H1 (cell line): Measurements from ENCODE around the gene PRSS16. TPM values are rescaled to one million over a fixed set of nuclear protein-coding genes. Genes with fewer than 3 reads are reported as not detected.

Source experiments
- CTCF ChIA-PET: fragments of 300-600 bp; sonication (Branson Sonifier 250); formaldehyde crosslinking; loops from one replicate; lab custom pipeline; 2021; ENCODE audit not compliant: partially characterized antibody; lab: Charles Lee
- POLR2A ChIA-PET: fragments of 300-600 bp; sonication (Branson Sonifier 250); formaldehyde crosslinking; loops from one replicate; lab custom pipeline; 2021; ENCODE audit warnings: inconsistent platforms; ENCODE audit not compliant: partially characterized antibody; lab: Charles Lee
- DNase-seq, 2 experiments: peaks; one replicate each; pipeline versions ENCODE4 v3.0.0 to v3.0.0-alpha.2; 2010 to 2022; ENCODE audit warnings: low spot score in 2 of 2, low read depth in 1 of 2, mixed read lengths in 1 of 2
- FAIRE-seq: peaks from 2 replicates; lab custom pipeline; 2011; peaks lifted over from hg19 to GRCh38; lab: Jason Lieb, UNC
- H2AFZ ChIP-seq: 2 replicates; pipeline ENCODE4 v1.8.1; 2012; ENCODE audit warnings: low read length, inconsistent platforms
- H2AK5ac ChIP-seq: 2 replicates; pipeline ENCODE4 v1.6.1; 2013; ENCODE audit warnings: low read depth, low read length
- H2BK120ac ChIP-seq: replicated peaks from 2 replicates; pipeline ENCODE3; 2013; ENCODE audit warnings: low read depth, low read length, inconsistent platforms
- H2BK12ac ChIP-seq: 2 replicates; pipeline ENCODE4 v1.6.1; 2013; ENCODE audit warnings: low read depth, low read length
- H2BK15ac ChIP-seq: 2 replicates; pipeline ENCODE4 v1.6.1; 2013; ENCODE audit warnings: low read length
- H2BK20ac ChIP-seq: 2 replicates; pipeline ENCODE4 v1.6.1; 2013; ENCODE audit warnings: low read length
- H2BK5ac ChIP-seq: 2 replicates; pipeline ENCODE4 v1.6.1; 2013; ENCODE audit warnings: low read depth, low read length
- H3K14ac ChIP-seq: 2 replicates; pipeline ENCODE4 v1.6.1; 2013; ENCODE audit warnings: inconsistent platforms; ENCODE audit not compliant: insufficient read length
- H3K18ac ChIP-seq: 2 replicates; pipeline ENCODE4 v1.6.1; 2013; ENCODE audit warnings: low read length; ENCODE audit errors: extremely low read depth
- H3K23ac ChIP-seq: 2 replicates; pipeline ENCODE4 v1.6.1; 2013; ENCODE audit warnings: inconsistent platforms; ENCODE audit not compliant: insufficient read length
- H3K23me2 ChIP-seq: 2 replicates; pipeline ENCODE4 v1.6.1; 2013; ENCODE audit warnings: low read depth, low read length
- H3K27ac ChIP-seq: 2 replicates; pipeline ENCODE4 v1.6.1; 2011; ENCODE audit warnings: low read depth, low read length, inconsistent platforms
- H3K27me3 ChIP-seq, 4 experiments: replicated peaks in 1 of 4; 1 replicate in 1 of 4; 2 replicates in 3 of 4; pipeline versions ENCODE4 v1.6.1 to v1.8.1; 2011 to 2013; ENCODE audit warnings: low read length in 3 of 4, mild to moderate bottlenecking in 3 of 4, inconsistent platforms in 2 of 4, mixed read lengths in 2 of 4, moderate library complexity in 1 of 4; ENCODE audit not compliant: control insufficient read depth in 3 of 4, insufficient read depth in 3 of 4; ENCODE audit errors: extremely low read depth in 1 of 4
- H3K36me3 ChIP-seq, 4 experiments: 2 replicates each; pipeline versions ENCODE4 v1.6.1 to v1.8.1; 2011 to 2013; ENCODE audit warnings: mild to moderate bottlenecking in 4 of 4, low read length in 3 of 4, moderate library complexity in 2 of 4, control low read depth in 1 of 4, inconsistent platforms in 1 of 4; ENCODE audit not compliant: insufficient read depth in 4 of 4, control insufficient read depth in 2 of 4
- H3K4ac ChIP-seq: replicated peaks from 2 replicates; pipeline ENCODE3; 2013; ENCODE audit warnings: low read length, low read depth, mixed read lengths, inconsistent platforms; ENCODE audit not compliant: insufficient read length
- H3K4me1 ChIP-seq, 4 experiments: replicated peaks in 1 of 4; 1 replicate in 1 of 4; 2 replicates in 3 of 4; pipeline versions ENCODE4 v1.6.1 to v1.8.1; 2011 to 2013; ENCODE audit warnings: low read length in 3 of 4, inconsistent platforms in 2 of 4, mixed read lengths in 1 of 4; ENCODE audit not compliant: insufficient read depth in 4 of 4, control insufficient read depth in 3 of 4
- H3K4me2 ChIP-seq, 2 experiments: 2 replicates each; pipeline versions ENCODE4 v1.6.1 to v1.8.1; 2011 to 2013; ENCODE audit warnings: low read depth in 2 of 2, low read length in 2 of 2, control low read depth in 1 of 2, inconsistent platforms in 1 of 2, mild to moderate bottlenecking in 1 of 2; ENCODE audit not compliant: insufficient read depth in 1 of 2
- H3K4me3 ChIP-seq, 4 experiments: fragments of 200-600, 300-600 bp in 1 of 4; sonication (generic), shearing (Covaris generic), sonication (Bioruptor Twin) in 1 of 4; 2 replicates each; pipeline versions ENCODE4 v1.5.1 to v1.8.1; 2011 to 2016; ENCODE audit warnings: low read length in 4 of 4, low read depth in 3 of 4, control low read depth in 2 of 4, inconsistent platforms in 2 of 4, mild to moderate bottlenecking in 2 of 4, mixed read lengths in 1 of 4, moderate library complexity in 1 of 4; ENCODE audit not compliant: insufficient read depth in 2 of 4; ENCODE audit errors: extremely low read depth in 1 of 4
- H3K56ac ChIP-seq: replicated peaks from 2 replicates; pipeline ENCODE3; 2013; ENCODE audit warnings: low read depth, mild to moderate bottlenecking, mixed read lengths, low read length, inconsistent platforms; ENCODE audit not compliant: insufficient read length
- H3K79me1 ChIP-seq: 2 replicates; pipeline ENCODE4 v1.6.1; 2013; ENCODE audit warnings: low read depth, low read length, control low read depth
- H3K79me2 ChIP-seq, 2 experiments: 2 replicates each; pipeline versions ENCODE4 v1.6.1 to v1.8.1; 2012 to 2013; ENCODE audit warnings: low read length in 2 of 2, mild to moderate bottlenecking in 2 of 2, inconsistent platforms in 1 of 2; ENCODE audit not compliant: insufficient read depth in 2 of 2, control insufficient read depth in 1 of 2
- H3K9ac ChIP-seq, 4 experiments: replicated peaks in 1 of 4; 1 replicate in 1 of 4; 2 replicates in 3 of 4; pipeline versions ENCODE4 v1.6.1 to v1.8.1; 2011 to 2013; ENCODE audit warnings: low read depth in 3 of 4, low read length in 3 of 4, control low read depth in 2 of 4, mild to moderate bottlenecking in 2 of 4, moderate library complexity in 2 of 4, inconsistent platforms in 1 of 4; ENCODE audit errors: extremely low read depth in 1 of 4
- H3K9me3 ChIP-seq, 2 experiments: 2 replicates each; pipeline versions ENCODE4 v1.6.1 to v1.8.1; 2012 to 2013; ENCODE audit warnings: mild to moderate bottlenecking in 2 of 2, moderate library complexity in 2 of 2, control low read depth in 1 of 2, inconsistent platforms in 1 of 2, low read depth in 1 of 2, low read length in 1 of 2, mixed read lengths in 1 of 2; ENCODE audit not compliant: insufficient read depth in 2 of 2
- H4K20me1 ChIP-seq, 2 experiments: replicated peaks in 1 of 2; 2 replicates each; pipeline versions ENCODE3 to v1.8.1; 2011 to 2013; ENCODE audit warnings: inconsistent platforms in 2 of 2, low read length in 2 of 2, mild to moderate bottlenecking in 1 of 2; ENCODE audit not compliant: insufficient read depth in 2 of 2, control insufficient read depth in 1 of 2
- H4K5ac ChIP-seq: 2 replicates; pipeline ENCODE4 v1.6.1; 2013; ENCODE audit warnings: low read length, low read depth, mixed read lengths, inconsistent platforms; ENCODE audit not compliant: insufficient read length
- H4K8ac ChIP-seq: 2 replicates; pipeline ENCODE4 v1.8.0; 2013; ENCODE audit warnings: mild to moderate bottlenecking, moderate library complexity, low read length, inconsistent platforms; ENCODE audit not compliant: insufficient read depth; ENCODE audit errors: extremely low read depth
- H4K91ac ChIP-seq: replicated peaks from 2 replicates; pipeline ENCODE3; 2013; ENCODE audit warnings: low read length, mixed read lengths, inconsistent platforms; ENCODE audit not compliant: insufficient read length
- ASH2L ChIP-seq: fragments of 200-600, 300-600 bp; sonication (generic); IDR thresholded peaks from one replicate; pipeline ENCODE4 v1.7.1; 2017; ENCODE audit warnings: low read length
- BACH1 ChIP-seq: IDR thresholded peaks from 2 replicates; pipeline ENCODE4 v1.6.1; 2012; ENCODE audit warnings: low read length, improper control_type of control experiment
- EGR1 ChIP-seq: IDR thresholded peaks from 2 replicates; pipeline ENCODE4 v1.6.1; 2011; ENCODE audit warnings: low read depth, low read length, borderline replicate concordance
- HDAC2 ChIP-seq, 2 experiments: fragments of 300-600 bp in 1 of 2; sonication (generic) in 1 of 2; IDR thresholded peaks; 2 replicates each; pipeline ENCODE4 v1.6.1; 2011 to 2012; ENCODE audit warnings: low read depth in 2 of 2, low read length in 2 of 2, mild to moderate bottlenecking in 2 of 2, moderate library complexity in 2 of 2, borderline replicate concordance in 1 of 2, inconsistent platforms in 1 of 2
- KDM5A ChIP-seq: fragments of 200-600 bp; IDR thresholded peaks from 2 replicates; pipeline ENCODE4 v1.7.1; 2012; ENCODE audit warnings: mild to moderate bottlenecking, low read length, inconsistent platforms, mixed read lengths
- MAFK ChIP-seq: IDR thresholded peaks from 2 replicates; pipeline ENCODE4 v1.6.1; 2012; ENCODE audit warnings: low read depth, mild to moderate bottlenecking, improper control_type of control experiment, low read length
- POLR2A ChIP-seq, 2 experiments: IDR thresholded peaks; 1 replicate in 1 of 2; 2 replicates in 1 of 2; pipeline ENCODE4 v1.6.1; 2011; ENCODE audit warnings: low read depth in 2 of 2, low read length in 2 of 2, mild to moderate bottlenecking in 2 of 2; ENCODE audit errors: control extremely low read depth in 1 of 2
- POU5F1 ChIP-seq: IDR thresholded peaks from 2 replicates; pipeline ENCODE4 v1.6.1; 2011; ENCODE audit warnings: low read depth, mild to moderate bottlenecking, low read length, moderate library complexity
- RBBP5 ChIP-seq: IDR thresholded peaks from 2 replicates; pipeline ENCODE4 v1.7.1; 2012; ENCODE audit warnings: low read depth, mild to moderate bottlenecking, inconsistent platforms, low read length, moderate library complexity, borderline replicate concordance
- RFX5 ChIP-seq: IDR thresholded peaks from 2 replicates; pipeline ENCODE4 v1.6.1; 2011; ENCODE audit warnings: low read depth, low read length, improper control_type of control experiment, borderline replicate concordance
- RXRA ChIP-seq: IDR thresholded peaks from 2 replicates; pipeline ENCODE4 v1.6.1; 2011; ENCODE audit warnings: low read depth, mild to moderate bottlenecking, low read length, moderate library complexity; ENCODE audit not compliant: insufficient read depth
- SIN3A ChIP-seq, 2 experiments: IDR thresholded peaks in 1 of 2; conservative IDR thresholded peaks in 1 of 2; 2 replicates each; pipeline ENCODE4 v1.6.1; 2011 to 2012; ENCODE audit warnings: low read length in 2 of 2, improper control_type of control experiment in 1 of 2, low read depth in 1 of 2, mild to moderate bottlenecking in 1 of 2
- TBP ChIP-seq: IDR thresholded peaks from 2 replicates; pipeline ENCODE4 v1.6.1; 2011; ENCODE audit warnings: low read depth, low read length, improper control_type of control experiment
- TEAD4 ChIP-seq: IDR thresholded peaks from 2 replicates; pipeline ENCODE4 v1.6.1; 2012; ENCODE audit warnings: low read depth, low read length, inconsistent platforms, mixed read lengths
- WGBS, 2 experiments: shearing (Covaris generic) in 1 of 2; methylation state at CpG; one replicate each; pipeline versions ENCODE4 v1.1.6 to v1.1.7; 2013 to 2015; ENCODE audit warnings: low lambda C conversion rate in 2 of 2, mixed read lengths in 2 of 2, inconsistent platforms in 1 of 2, low coverage in 1 of 2, missing lambda C conversion rate in 1 of 2; ENCODE audit not compliant: insufficient replicate concordance in 2 of 2, insufficient coverage in 1 of 2, insufficient read length in 1 of 2; ENCODE audit errors: extremely low coverage in 1 of 2, missing lambda C conversion rate in 1 of 2; 5-methylcytosine and 5-hydroxymethylcytosine counted together
- polyA plus RNA-seq, 7 experiments: library from polyadenylated mRNA; depleted of rRNA in 3 of 7; stranded (reverse) in 5 of 7; unstranded in 2 of 7; fragments of >200 nt in 5 of 7; fragments of 200-250 nt in 2 of 7; gene quantifications; 1 replicate in 5 of 7; 2 replicates in 1 of 7; 4 replicates in 1 of 7; pipeline versions ENCODE4 v1.2.1 to v1.2.3, GENCODE V29; 2011 to 2013; ENCODE audit warnings: missing spikeins in 2 of 7, mixed read lengths in 2 of 7
- total RNA-seq: library from RNA; stranded (reverse); fragmentation: NEBNext Ultra II Directional; extraction: Animal tissue kit (Norgen Biotek cat#: 25700); gene quantifications from 2 replicates; pipeline ENCODE4 v1.2.1, GENCODE V29; 2021

The PRSS16 gene
- total and polyA plus RNA-seq, 2 of the 8 experiments (the other 6 are each of a cell fraction or from before 2014, with no cell fraction given): 20.2 to 38.9 TPM

- DNase-seq (no peak), FAIRE-seq (no peak)
- H3K9ac ChIP-seq: no peak overlapping the region
- no peak overlapping the region for H3K18ac ChIP-seq
- H3K23me2 ChIP-seq: peaks cover 8% of the 10 kb centered on the region; the same call in 1 of the 2 replicates
- H3K36me3 ChIP-seq: no peaks in the 10 kb centered on the region
- no peaks in the 10 kb centered on the region for H3K79me2 ChIP-seq
- no peak overlapping the region for H3K27ac ChIP-seq
- POLR2A ChIA-PET: interaction anchor here (0.7 kb wide), 1 partner anchor 96 kb away, joined by 3 read pairs; a partner anchor contains a TSS
- H3K4me1 ChIP-seq: peaks cover 0 to 2% (median 0%) of the 10 kb centered on the region in 4 experiments; a peak in 2 of 7 replicates
- H3K9me3 ChIP-seq: no peaks in the 10 kb centered on the region
- WGBS, 2 experiments: 88% methylated on average over 14 of the region's 14 CpGs; no CpG with 5 or more reads in 1 of the 2 experiments
- H4K20me1 ChIP-seq: no peaks in the 10 kb centered on the region
- no peak overlapping the region for H2AFZ ChIP-seq
- H2BK5ac ChIP-seq: no peak overlapping the region
- H3K23ac ChIP-seq: no peak overlapping the region
- H4K5ac ChIP-seq: no peak overlapping the region
- no peak overlapping the region for H2BK20ac ChIP-seq
- no peak overlapping the region for H2BK15ac ChIP-seq
- H3K4me3 ChIP-seq: no peak overlapping the region
- no peak overlapping the region for H3K56ac ChIP-seq
- H3K27me3 ChIP-seq: peaks cover 0 to 11% (median 7%) of the 10 kb centered on the region in 4 experiments; a peak in 5 of 7 replicates
- no peak overlapping the region for H4K91ac ChIP-seq
- no peaks in the 10 kb centered on the region for H3K79me1 ChIP-seq
- no peak overlapping the region for H3K4ac ChIP-seq
- no peak overlapping the region for H3K4me2 ChIP-seq
- H2BK12ac ChIP-seq: no peak overlapping the region
- H3K14ac ChIP-seq: no peak overlapping the region
- H2BK120ac ChIP-seq: no peak overlapping the region
- H2AK5ac ChIP-seq: no peak overlapping the region
- CTCF ChIA-PET: interaction anchor here (1.2 kb wide), 2 partner anchors 20 to 36 kb away, joined by 3 to 4 read pairs; no protein-coding TSS in a partner anchor
- no peak overlapping the region for H4K8ac ChIP-seq
- no peak for TF ChIP-seq HDAC2 (IDR thresholded peaks at IDR 0.05; ENCODE audit: borderline replicate concordance in 1 of 2, low read depth in 2 of 2, low read length in 2 of 2)
- no peak for TF ChIP-seq RFX5
- TF ChIP-seq MAFK: no peak
- TF ChIP-seq TBP: no peak
- no peak for TF ChIP-seq KDM5A
- no peak for TF ChIP-seq POU5F1
- TF ChIP-seq RXRA: no peak
- TF ChIP-seq TEAD4: no peak
- TF ChIP-seq BACH1: no peak
- no peak for TF ChIP-seq EGR1
- TF ChIP-seq POLR2A (IDR thresholded peaks at IDR 0.05; ENCODE audit: control extremely low read depth in 1 of 2, low read depth in 2 of 2, low read length in 2 of 2): no peak
- TF ChIP-seq SIN3A (conservative IDR thresholded peaks at IDR 0.05 in 1 of 2, IDR thresholded peaks at IDR 0.05 in 1 of 2; ENCODE audit: low read depth in 1 of 2, low read length in 2 of 2): no peak
- TF ChIP-seq RBBP5: no peak
- TF ChIP-seq ASH2L: no peak
Measured at GRCh38 chr6:27242589-27243265, 4.8 kb upstream of the PRSS16 start.
